SK-N-MC (cell line): Measurements from ENCODE around the gene MUC21.

Experiments used
- EZH2 ChIP-seq: fragments of 200-600 bp; sonication (generic); IDR thresholded peaks from one replicate; pipeline ENCODE4 v1.6.1; 2017; ENCODE audit warnings: antibody characterized with exemption
- FOXP2 ChIP-seq: optimal IDR thresholded peaks from 2 replicates; pipeline ENCODE3; 2011; ENCODE audit warnings: mild to moderate bottlenecking, moderate library complexity; ENCODE audit not compliant: insufficient read depth; ENCODE audit errors: extremely low read length, control extremely low read depth
- POLR2AphosphoS5 ChIP-seq: IDR thresholded peaks from 2 replicates; pipeline ENCODE4 v1.6.1; 2012; ENCODE audit warnings: mild to moderate bottlenecking, low read depth, low read length, borderline replicate concordance

GRCh38 chr6:30937265-30937664 lies 46.3 kb upstream of the MUC21 start:
- TF ChIP-seq EZH2: no peak
- TF ChIP-seq POLR2AphosphoS5: no peak
- no peak for TF ChIP-seq FOXP2
